Measurements from ENCODE around the gene TBC1D22A. TPM values are rescaled to one million over a fixed set of nuclear protein-coding genes. Genes with fewer than 3 reads are reported as not detected.
A peak's percentile ranks its signal among the peaks of the same experiment; 100 is the strongest.

Gene TBC1D22A
- total RNA-seq, 4 donors from 2014 or later, result 9.2 to 45.3 (median 22.8) TPM

DNA sequence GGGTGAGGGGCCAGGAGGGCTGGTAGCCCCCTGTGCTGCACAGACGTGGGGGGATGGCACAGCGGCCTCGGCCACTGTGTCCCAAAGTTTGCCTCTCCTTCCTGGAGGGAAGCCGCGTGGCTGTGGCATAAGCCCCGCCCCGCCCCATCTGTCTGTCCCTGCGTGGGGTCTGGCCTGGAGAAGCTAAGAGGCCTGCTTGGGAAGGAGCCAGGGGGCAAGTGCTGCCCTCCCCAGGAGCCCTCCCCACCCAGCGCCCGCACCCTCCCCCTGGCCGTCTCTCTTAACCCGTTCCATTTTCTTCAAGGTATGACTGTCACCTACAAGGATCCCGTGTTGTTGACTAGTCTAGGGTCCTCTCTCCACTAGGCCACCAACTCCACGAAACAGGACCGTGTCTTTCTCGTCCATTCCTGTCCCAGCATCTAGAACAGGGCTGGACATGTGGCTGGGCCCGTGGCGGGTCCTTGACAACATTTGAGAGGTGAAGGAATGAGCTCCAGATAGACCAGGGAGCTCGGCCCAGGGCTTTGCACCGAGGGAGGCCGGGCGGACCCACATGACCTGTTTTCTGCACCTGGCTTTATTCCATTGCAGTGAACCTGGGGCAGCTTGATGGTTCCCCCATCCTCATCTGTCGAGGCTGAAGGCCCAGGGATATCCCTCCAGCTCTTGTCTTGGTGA lies 428.0 kb downstream of the TBC1D22A start:
- Histone ChIP-seq H3K9me3 (no peaks in the 10 kb centered on the region), H3K27me3 (no peaks in the 10 kb centered on the region), H3K27ac (no peak overlapping the region), H3K4me3 (no peak overlapping the region), H3K4me1 (no peaks in the 10 kb centered on the region), H3K36me3 (no peaks in the 10 kb centered on the region)
- peak in 1 of 2 donors; percentile 11 for DNase-seq
- intact Hi-C loops (cut with DNase I; ENCODE audit: low total_unique reads), result no loop called here
- TF ChIP-seq POLR2A (IDR thresholded peaks at IDR 0.05), result no peak
- TF ChIP-seq, protein P1, sequence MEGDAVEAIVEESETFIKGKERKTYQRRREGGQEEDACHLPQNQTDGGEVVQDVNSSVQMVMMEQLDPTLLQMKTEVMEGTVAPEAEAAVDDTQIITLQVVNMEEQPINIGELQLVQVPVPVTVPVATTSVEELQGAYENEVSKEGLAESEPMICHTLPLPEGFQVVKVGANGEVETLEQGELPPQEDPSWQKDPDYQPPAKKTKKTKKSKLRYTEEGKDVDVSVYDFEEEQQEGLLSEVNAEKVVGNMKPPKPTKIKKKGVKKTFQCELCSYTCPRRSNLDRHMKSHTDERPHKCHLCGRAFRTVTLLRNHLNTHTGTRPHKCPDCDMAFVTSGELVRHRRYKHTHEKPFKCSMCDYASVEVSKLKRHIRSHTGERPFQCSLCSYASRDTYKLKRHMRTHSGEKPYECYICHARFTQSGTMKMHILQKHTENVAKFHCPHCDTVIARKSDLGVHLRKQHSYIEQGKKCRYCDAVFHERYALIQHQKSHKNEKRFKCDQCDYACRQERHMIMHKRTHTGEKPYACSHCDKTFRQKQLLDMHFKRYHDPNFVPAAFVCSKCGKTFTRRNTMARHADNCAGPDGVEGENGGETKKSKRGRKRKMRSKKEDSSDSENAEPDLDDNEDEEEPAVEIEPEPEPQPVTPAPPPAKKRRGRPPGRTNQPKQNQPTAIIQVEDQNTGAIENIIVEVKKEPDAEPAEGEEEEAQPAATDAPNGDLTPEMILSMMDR (IDR thresholded peaks at IDR 0.05), result no peak

DNA sequence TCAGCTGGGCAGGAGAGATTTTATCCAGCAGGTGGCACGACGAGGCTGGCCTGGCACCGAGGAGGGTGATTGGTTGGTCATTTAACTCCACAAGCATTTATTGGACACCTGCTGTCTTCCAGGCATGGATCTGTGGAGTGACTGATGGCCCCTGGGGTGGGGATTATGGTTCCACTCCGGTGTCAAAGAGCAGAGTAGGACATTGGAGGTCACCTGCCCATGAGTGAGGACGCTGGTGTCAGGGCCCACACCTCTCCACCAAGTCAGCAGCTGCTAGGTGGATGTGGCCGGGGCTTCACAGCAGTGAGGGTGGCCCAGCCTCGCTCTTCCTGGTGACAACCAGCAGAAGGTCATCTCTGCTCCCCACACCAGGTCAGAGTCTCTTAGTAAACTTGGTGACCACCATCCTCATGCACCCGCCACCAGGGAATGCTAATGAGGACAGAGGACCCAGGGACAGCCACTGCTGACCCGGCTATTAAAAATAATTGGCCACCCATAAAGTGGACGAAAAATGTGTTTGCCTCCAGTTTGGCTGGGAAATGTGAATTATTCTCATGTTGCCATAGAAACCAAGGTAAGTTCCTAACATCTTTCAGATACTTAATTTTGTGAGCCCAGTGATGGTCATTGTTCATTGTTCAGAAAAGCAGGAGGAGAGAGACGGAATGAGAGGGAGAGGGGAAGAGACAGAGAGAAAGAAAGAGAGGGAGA lies 428.7 kb downstream of the TBC1D22A start:
- H3K27me3 ChIP-seq, result no peaks in the 10 kb centered on the region
- no peaks in the 10 kb centered on the region for H3K36me3 ChIP-seq
- no peaks in the 10 kb centered on the region for H3K9me3 ChIP-seq
- H3K4me1 ChIP-seq, result no peaks in the 10 kb centered on the region
- H3K4me3 ChIP-seq, result no peak overlapping the region
- TF ChIP-seq, protein P1 (IDR thresholded peaks at IDR 0.05), result no peak
- no peak for TF ChIP-seq POLR2A (IDR thresholded peaks at IDR 0.05)
- intact Hi-C loops (cut with DNase I; ENCODE audit: low total_unique reads), result no loop called here
- no peak overlapping the region for H3K27ac ChIP-seq
- DNase-seq, result no peak

DNA sequence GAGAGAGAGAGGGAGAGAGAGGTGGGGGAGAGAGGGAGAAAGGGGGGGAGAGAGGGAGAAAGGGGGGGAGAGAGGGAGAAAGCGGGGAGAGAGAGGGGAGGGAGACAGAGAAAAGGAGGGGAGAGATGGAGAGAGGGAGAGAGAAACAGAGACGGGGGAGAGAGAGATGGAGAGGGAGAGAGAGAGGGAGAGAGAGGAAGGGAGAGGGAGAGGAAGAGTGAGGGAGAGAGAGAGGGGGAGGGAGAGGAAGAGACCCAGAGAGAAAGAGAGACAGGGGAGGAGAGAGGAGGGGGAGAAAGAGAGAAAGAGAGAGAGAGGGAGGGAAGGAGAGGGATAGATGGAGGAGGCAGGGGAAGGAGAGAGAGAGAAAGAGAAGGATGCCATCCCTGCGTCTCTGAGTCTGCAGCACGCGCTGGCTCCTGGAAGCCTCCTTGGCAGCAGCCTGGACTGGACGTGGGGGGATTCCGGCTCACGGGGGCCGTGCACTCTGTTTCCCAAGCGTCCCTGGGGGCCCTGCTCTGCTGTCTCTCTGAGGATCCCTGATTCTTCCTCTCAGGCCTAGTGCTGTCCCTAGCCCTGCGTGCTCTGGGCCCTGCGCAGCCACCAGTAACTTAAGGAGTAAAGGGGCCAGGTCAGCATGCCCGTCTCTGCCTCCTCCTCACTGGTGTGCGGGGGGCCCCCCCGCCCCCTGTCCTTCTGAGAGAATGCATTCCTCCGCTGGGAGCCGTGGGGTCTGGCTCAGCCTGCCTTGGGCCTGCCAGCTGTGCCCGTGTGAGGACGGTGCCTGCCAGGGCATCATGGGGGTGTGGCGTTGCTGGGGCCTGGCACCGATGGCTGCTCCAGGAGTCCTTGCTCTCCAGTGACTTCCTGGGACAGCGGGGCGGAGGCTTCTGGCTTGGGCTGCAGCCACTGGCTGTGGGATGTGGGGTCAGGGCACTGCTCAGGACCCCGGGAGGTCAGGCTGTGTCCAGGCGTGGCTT lies 429.5 kb downstream of the TBC1D22A start:
- Histone ChIP-seq H3K27ac (no peak overlapping the region), H3K9me3 (no peaks in the 10 kb centered on the region), H3K4me1 (no peaks in the 10 kb centered on the region), H3K36me3 (no peaks in the 10 kb centered on the region), H3K27me3 (no peaks in the 10 kb centered on the region), H3K4me3 (no peak overlapping the region)
- DNase-seq, result no peak
- TF ChIP-seq, protein P1 (IDR thresholded peaks at IDR 0.05), result no peak
- TF ChIP-seq POLR2A (IDR thresholded peaks at IDR 0.05), result no peak
- intact Hi-C loops (cut with DNase I; ENCODE audit: low total_unique reads), result no loop called here

DNA sequence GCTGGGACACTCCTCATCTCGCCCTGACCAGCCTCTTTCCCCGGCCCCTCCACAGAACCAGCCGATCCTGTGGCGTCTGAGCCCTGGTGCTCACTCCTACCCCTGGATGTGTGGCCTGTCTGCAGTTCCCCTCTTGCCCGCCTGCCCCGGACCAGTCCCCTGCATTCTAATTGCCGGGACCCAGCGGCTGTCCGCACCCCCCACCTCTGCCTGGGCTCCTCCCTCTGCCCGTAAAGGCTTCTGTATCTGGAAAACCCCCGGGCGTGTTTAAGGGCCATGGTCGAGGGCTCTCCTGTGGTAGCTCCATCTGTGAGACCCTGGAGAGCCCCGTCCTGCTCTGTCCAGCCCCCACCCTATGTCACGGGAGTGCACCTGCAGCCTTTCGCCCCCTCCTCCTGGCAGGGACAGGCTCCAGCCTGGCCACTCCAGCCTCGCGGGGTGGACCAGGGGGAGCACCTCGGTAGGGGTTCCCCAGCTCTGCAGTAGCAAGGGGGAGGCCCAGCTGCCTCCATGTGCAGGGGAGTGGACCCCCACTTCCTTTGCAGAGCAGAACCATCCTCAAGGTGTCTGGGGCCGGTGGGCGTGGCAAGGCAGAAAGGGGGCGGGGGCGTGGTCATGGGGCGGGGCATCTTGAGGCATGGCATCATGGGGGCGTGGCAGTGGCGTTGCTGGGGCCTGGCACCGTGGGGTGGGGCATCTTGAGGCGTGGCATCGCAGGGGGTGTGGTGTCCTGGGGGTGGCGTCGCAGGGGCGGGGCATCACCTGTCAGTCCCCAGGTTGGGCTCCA lies 430.4 kb downstream of the TBC1D22A start:
- Histone ChIP-seq H3K4me1 (no peaks in the 10 kb centered on the region), H3K27ac (no peak overlapping the region)
- intact Hi-C loops (cut with DNase I; ENCODE audit: low total_unique reads), result no loop called here

More for the DNA sequence above, 430.4 kb downstream of the TBC1D22A start:
- H3K9me3 ChIP-seq, result no peaks in the 10 kb centered on the region
- DNase-seq, result no peak
- TF ChIP-seq, protein P1 (IDR thresholded peaks at IDR 0.05), result no peak
- TF ChIP-seq POLR2A (IDR thresholded peaks at IDR 0.05), result no peak
- no peaks in the 10 kb centered on the region for H3K36me3 ChIP-seq
- H3K27me3 ChIP-seq, result no peaks in the 10 kb centered on the region
- H3K4me3 ChIP-seq, result no peak overlapping the region
